Measurements from ENCODE around the gene DLGAP4. TPM values are rescaled to one million over a fixed set of nuclear protein-coding genes. Genes with fewer than 3 reads are reported as not detected.

DLGAP4 gene
- polyA plus RNA-seq, 3 donors = 51.6 to 75.1 (median 66.5) TPM

DNA sequence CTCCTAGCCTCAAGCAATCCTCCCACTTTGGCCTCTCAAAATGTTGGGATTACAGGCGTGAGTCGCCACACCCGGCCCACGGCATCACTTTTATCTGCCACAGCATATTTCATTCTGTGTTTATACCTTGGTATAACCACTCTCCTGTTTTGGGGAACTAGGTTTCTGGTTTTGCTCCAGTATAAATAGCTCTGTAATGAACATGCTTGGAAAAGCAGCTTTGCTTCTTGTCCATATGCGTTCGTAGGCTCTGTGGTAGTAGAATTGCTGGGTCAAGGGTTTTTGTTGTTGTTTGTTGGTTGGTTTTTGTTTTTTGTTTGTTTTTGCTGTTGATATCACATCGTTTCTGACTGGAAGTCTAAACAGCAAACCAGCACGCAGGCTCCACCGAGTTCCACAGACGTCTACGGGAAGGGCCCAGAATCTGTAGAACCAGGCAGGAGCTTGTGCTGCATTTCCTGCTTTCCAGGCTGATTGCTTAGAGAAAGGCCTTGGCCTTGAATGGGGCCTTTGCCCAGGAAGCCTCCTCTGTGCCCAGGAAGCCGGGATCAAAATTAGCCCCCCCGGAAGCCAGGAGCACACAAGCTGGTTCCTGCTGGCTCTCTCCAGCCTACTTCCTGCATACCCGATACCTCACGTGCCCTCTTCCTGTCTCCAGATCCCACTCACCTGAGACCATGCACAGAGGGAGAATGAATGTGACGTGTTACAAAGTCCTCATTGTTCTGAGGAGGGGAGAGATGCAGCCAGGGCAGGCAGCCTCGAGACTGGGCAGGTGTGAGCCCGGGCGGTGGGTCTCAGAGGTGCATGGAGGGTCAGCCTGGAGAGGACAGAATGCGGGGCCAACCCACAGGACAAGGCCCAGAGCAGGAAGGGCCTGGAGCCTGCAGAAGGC is 35.1 kb upstream of the DLGAP4 start:
- peak in 1 of 11 donors; percentile 9 for DNase-seq (ENCODE audit: extremely low read depth in 1 of 11, low read depth in 9 of 11, low spot score in 4 of 11)

DNA sequence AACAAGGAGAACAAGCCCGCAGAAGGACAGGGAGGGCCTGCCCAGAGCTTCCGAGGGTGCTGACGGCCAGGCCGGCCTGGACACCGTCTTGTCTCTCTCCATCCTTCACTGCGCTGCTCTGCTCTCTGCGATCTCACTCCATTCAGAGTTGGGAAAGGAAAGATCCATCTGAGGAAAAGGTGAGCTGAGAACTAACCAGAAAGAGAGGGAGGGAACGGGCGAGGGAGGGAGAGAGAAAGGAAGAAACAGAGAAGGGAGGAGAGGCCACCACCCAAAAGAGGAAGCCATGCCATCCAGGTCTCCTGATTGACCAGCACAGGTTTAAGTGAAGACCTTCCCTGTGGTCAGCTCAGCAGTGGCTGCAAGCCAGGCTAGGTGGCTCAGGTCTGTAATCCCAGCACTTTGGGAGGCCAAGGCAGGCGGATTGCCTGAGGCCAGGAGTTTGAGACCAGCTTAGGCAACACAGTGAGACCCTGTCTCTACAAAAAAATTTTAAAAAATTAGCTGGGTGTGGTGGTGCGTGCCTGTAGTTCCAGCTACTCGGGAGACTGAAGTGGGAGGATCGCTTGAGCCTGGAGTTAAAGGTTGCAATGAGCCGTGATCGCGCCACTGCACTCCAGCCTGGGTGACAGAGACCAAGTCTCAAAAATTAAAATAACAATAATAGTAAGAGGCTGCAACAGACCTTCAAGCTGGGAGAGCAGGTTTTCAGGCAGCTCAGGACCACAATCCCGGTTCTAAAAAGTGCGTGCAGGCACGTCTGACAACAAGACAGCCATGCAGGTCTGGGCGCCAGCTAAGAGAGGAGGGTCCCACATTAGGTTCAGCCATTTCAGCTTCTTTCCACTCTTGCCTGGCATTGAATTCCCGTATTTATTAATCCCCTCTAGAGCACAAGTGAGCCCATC is 34.2 kb upstream of the DLGAP4 start:
- DNase-seq (ENCODE audit: extremely low read depth in 1 of 11, low read depth in 9 of 11, low spot score in 4 of 11) = no peak

DNA sequence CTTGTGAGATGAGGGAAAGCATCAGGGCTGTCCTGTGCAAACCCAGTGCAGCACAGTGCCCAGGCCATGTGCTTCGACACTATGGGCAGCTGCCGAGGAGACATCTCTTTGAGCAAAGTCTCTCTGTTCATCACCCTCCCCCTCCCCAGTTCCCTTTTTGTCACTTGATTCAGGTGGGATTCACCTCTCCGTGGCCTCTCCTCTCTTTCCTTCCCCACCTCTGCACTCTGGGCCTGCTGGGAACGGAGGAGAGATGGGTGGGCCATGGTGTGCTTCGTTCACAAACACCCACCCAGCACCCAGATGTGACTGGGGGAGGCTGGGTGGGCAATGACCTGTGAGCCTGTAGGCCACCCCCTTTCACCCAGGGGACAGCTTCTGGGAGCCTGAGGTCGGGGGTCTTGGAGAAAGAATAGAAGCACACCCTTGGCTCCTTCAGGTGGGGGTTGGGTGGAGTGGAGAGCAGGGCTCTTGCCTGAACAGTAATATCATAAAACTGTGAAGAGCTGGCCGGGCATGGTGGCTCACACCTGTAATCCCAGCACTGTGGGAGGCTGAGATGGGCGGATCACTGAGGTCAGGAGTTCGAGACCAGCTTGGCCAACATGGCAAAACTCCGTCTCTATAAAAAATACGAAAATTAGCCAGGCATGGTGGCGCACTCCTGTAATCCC is 33.5 kb upstream of the DLGAP4 start:
- no peak for DNase-seq (ENCODE audit: extremely low read depth in 1 of 11, low read depth in 9 of 11, low spot score in 4 of 11)

DNA sequence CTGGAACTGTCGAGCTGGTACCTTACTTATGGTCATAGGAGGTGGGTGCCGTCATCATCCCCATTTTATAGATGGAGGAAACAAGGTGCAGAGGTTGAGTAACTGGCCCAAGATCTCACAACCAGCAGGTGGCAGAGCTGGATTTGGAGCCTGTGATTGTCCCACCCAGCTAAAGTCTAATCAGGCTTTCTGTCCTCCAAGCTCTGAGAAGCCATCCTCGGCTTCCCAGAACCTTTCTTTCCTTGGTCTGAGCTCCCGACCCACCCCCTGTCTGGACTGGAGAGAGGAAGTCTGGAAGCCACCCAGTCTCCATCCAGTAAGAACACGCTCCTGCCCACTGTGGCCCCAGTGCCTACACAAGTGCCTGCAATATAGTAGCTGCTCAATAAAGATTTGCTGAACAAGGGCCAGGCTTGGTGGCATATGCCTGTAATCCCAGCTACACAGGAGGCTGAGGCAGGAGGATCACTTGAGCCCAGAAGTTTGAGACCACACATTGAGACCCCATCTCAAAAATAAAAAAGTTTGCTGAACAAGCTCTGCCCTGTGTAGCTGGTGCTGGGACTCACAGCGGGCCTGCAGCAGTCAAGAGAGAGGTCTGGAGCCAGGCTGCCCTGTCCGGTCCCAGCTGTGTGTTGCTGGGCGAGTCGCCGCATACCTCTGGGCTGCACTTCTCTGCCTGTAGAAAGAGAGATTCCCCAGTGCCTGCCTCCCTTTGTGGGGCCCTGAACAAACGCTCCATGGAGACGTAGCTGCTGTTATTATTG is 32.5 kb upstream of the DLGAP4 start:
- no peak for DNase-seq (ENCODE audit: extremely low read depth in 1 of 11, low read depth in 9 of 11, low spot score in 4 of 11)

DNA sequence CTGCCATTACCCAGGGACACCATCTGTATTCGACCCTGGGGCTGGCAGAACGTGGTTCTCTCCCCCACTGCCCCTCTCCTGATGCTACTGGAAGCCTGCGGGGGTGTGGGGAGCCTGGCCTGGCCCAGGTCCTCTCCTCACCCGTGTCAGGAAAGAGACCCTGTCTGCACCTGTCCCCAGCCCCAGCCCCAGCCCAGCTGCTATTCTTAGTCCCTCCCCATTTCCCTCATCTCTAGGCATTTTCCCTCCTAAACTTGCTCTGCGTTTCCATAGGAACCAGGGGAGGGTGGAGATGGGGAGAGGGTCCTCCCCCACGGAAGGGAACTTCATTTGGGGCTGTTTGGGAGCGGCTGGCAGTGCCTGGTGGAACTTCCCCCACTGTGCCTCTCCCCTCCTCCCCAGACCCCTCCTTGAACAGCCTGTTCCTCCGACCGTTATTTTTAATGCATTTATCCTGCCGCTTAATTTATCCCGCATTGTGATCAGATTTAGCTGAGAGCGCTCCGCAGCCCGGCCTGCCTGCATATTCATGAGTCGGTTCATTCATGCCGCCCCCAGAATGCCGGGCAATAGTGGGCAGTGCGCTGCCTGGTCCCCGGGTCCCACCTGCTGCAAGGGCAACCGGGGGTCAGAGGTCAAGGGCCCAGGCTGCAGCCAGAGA is 31.8 kb upstream of the DLGAP4 start:
- no peak for DNase-seq (ENCODE audit: extremely low read depth in 1 of 11, low read depth in 9 of 11, low spot score in 4 of 11)

DNA sequence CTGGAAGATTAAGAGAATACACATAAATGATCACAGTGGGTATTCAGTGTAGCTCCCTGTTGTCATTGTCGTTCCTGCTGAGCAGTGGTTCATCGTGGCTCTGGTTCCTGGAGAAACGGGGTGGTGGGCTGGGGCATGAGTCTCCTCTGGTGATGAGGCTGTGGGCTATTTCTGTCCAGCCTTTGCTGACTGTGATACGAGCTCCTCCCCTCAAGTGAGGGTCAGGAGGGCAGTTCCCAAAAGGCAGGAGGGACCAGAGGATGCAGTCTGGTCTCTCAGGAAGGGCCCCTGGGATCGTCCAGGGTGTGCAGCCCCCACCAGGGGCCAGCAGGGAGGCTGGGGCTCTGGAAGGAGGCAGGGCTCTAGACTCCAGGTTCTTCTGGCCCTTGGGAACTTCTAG is 31.1 kb upstream of the DLGAP4 start:
- no peak for DNase-seq (ENCODE audit: extremely low read depth in 1 of 11, low read depth in 9 of 11, low spot score in 4 of 11)

DNA sequence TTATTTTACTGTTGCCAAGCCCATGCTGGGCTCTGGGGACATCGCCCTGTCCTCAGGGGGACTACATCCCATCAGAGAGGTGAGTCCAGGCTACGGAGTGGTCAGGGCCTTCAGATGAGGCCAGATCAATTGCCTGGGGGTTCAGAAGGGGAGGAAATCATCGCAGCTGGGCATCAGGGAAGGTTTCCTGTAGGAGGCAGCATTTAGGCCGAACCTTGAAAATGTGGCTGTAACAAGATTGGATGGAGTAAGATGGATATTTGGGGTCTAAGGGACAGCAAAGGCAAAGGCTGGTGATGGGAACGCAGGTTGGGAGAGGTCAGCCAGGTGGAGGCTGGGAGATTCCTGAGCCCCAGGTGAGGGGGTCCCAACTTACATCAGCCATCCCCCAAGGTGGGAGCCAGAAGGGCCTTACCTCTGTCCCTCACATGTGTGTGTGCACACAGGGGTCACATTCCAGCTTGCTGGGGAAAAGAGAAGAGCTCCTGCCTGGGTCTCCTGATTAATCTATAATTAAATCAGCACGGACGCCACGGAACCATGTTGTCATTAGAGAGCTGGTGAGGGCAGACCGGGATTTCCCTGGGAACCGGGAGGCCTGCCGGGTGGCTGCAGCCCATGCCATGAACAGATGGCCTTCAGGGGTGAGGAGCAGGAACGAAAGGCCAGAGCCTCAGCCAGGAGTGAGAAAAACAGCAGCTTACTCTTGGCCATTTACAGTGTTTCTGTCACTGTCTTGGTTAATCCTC is 30.5 kb upstream of the DLGAP4 start:
- DNase-seq (ENCODE audit: extremely low read depth in 1 of 11, low read depth in 9 of 11, low spot score in 4 of 11) = no peak

DNA sequence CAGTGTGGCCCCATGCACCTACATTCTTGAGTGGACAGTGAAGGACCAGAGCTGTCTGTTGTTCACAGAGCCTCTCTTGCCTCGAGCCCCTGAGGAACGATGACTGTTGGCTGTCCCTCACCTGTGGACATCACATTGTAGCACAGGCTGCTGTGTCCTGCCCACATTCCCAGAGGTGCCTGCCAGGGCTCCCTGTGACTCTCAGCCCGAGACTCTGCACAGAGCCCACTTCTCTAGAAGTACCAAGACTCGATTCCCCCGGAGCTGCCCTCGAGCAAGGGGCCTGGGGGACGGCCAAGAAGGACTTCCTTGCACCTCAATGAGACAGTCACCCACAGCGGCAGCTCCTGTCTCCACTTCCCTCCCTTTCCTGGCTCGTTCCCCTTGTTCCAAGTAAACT is 28.6 kb upstream of the DLGAP4 start:
- DNase-seq (ENCODE audit: extremely low read depth in 1 of 11, low read depth in 9 of 11, low spot score in 4 of 11) = no peak

DNA sequence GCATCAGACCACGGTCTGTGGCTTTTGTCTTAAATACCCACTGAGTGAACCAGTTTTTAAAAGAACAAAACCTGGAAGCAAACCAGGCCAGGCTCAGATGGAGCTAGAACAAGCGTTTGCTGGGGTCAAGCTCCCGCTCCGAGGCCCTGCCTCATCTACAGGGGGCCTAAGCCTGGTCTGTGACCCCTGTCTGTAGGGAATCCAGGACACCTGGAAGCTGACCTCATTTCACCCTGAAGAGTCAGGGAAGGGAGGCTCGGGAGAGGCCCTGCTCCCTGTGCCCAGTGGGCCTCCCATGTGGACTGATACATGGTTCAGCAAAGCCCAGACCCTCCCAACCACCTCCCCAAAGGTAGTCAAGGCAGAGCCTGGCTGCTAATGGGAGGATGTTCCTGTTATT is 26.8 kb upstream of the DLGAP4 start:
- no peak for DNase-seq (ENCODE audit: extremely low read depth in 1 of 11, low read depth in 9 of 11, low spot score in 4 of 11)

DNA sequence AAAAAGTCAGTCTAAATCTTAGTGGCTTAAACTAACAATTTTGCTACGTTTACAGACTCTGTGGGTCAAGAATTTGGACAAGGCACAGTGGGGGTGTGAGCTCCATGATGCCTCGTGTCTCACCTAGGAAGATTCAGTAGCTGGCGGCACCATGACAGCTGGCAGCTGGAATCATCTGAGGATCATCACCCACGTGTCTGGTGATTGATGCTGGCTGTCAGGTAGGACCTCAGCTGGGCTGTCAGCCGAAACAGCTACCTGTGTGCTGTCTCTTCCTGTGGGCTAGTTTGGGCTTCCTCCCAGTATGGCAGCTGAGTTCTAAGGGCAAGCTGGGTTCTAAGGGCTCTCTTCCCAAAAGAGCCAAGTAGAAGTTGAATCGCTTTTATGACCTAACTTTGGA is 26.4 kb upstream of the DLGAP4 start:
- DNase-seq (ENCODE audit: extremely low read depth in 1 of 11, low read depth in 9 of 11, low spot score in 4 of 11) = no peak

DNA sequence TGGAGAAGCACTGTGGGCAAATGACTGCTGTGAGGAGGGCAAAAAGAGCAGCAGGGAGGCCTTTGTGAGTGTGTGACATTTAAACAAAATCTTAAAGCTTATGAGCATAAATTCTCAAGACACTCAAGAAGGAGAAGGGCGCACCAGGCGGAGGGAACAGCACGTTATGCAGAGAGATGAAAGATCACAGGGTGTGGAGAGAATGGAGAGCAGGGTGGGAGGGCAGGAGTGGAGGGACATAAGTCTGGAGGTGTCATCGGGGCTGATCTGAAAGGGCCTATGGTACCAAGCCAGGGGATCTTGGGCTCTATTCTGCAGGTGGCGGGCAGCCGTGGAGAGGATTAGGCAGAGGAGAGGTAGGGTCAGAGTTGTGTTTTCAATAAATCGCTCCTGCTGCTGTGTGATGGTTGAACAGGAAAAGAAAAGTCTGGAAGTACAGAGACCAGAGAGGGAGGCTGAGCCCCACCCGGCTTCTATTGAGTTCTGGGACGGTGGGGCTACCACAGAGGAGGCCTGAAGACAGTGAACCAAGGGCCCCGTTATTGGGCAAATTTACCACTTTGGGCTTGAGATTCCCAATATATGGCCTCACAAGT is 24.3 kb upstream of the DLGAP4 start:
- DNase-seq (ENCODE audit: extremely low read depth in 1 of 11, low read depth in 9 of 11, low spot score in 4 of 11) = no peak

DNA sequence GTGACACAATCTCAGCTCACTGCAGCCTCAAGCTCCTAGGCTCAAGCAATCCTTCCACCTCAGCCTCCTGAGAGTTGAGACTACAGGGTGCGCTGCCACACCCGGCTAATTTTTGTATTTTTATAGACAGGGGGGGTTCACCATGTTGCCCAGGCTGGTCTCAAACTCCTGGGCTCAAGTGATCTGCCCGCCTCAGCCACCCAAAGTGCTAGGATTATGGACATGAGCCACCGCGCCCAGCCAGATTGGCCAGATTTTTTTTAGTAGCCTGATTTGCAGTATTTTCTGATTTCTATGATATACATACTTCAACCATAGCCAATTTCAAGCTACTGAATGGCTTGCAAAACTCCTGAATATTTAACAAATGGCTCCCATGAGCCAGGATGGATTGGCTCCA is 21.4 kb upstream of the DLGAP4 start:
- DNase-seq (ENCODE audit: extremely low read depth in 1 of 11, low read depth in 9 of 11, low spot score in 4 of 11) = no peak

DNA sequence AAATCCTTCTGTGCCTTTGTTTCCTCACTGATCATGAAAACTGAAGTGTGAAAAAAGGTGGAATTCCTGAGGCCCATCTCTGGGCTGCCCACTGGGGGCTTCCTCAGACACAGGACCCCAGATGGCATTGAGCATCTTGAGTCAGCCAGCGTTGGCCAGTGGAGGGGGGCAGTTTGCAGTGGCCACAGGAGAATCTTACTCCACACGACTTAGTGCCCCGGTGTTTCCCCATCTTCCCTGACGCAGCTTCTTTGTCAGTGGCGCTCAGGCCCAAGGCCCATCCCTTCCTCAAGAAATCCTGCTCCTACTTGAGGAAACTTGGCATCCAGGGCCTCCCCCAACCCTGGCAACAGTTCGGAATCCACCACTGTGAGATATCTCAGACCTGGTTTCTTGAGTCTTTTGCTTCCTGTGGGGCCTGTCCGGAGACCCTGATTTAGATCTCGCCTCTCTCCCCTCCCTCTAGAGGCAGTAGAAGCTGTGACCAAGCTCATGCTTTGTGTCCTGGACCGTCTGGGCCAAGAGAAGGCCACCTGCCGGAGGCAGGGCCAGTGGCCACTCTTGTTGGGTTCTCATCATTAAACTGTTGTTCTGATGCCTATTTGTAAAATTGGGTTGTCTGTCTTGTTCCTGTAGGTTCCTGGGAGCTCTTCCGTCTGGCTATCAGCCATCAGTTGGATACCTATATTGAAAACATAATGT is 20.2 kb upstream of the DLGAP4 start:
- DNase-seq (ENCODE audit: extremely low read depth in 1 of 11, low read depth in 9 of 11, low spot score in 4 of 11) = no peak

DNA sequence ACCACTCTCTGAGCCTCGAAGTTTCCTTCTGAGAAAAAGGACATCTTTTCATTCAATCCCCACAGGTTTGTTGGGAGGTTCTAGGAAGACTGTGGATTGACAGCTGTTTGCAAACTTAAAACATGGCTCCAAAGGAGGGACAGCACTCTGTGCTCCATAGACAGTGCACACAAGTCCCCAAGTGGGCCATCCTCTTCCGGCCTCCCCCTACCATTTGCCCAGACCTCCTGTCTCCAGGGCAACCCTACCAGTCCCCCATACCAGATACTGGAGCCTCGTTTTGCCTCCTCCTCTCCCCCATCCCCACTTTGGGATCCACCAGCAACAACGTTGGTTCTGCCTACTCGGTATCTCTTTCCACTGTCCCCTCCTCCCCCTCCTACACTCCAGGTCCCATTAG is 8.5 kb upstream of the DLGAP4 start:
- no peak for DNase-seq (ENCODE audit: extremely low read depth in 1 of 11, low read depth in 9 of 11, low spot score in 4 of 11)

DNA sequence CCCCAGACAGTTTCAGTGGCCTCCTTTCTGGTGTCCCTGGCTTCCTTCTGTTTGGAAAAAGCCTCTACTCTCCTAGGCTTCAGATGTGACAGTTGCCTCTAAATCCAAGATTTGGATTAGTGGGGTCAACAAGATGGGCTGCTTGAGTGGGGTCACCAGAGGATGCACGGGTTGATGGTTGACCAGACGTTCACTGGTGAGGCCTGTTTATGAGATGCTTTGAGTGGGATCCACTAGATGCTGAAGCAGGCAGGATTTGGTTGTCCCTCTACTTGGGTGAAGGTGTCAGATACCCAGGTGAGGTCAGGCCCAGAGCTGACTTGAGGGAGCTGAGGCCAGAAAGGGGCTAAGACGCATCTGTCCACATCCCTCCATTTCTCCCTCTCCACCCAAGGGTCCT is 8.1 kb upstream of the DLGAP4 start:
- DNase-seq (ENCODE audit: extremely low read depth in 1 of 11, low read depth in 9 of 11, low spot score in 4 of 11) = no peak

DNA sequence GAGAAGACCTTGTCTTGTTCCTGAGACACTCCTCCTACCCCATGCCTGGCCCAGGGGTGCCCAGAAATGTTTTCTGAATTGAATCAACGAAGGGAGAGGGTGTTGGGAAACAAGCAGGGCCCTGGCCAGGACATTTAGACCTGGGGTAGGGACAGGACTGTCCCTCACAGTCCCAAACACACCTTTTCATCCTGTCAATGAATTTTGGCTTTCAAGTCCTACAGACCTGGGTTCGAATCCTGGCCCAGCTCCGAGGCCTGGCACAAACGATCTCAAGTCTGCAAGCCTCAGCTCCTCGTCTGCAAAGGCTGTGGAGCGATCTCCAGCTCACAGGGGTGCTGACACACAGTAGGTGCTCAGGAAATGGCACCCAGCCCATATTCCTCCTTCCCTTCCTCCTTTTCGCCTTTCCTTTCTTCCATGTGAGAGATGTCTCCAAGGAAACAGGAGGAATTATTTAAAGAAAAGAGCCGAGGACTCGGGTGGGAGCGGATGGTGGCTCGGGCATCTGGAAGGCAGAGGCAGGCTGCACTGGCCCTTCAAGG is 7.3 kb upstream of the DLGAP4 start:
- no peak for DNase-seq (ENCODE audit: extremely low read depth in 1 of 11, low read depth in 9 of 11, low spot score in 4 of 11)

DNA sequence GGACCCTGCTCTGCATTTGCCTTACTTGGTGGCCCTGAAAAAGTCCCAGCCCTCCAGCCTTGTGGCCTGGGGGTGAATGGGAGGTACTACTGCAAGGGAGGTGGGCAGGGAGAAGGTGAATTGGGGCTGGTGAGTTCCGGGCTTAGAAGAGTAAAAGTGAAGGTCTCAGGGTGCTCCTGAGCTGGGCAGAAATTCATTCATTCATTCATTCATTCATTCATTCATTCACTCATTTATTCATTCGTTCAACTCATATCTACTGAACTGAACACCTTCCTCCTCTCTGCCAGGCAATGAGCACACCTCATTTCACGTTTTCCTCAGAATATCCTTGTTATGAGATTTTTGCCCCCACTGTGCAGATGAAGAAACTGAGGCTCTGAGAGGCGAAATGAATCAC is 6.7 kb upstream of the DLGAP4 start:
- no peak for DNase-seq (ENCODE audit: extremely low read depth in 1 of 11, low read depth in 9 of 11, low spot score in 4 of 11)

Data from renal cortex interstitium (tissue), 11 donors.